A549 (cell line): ENCODE results near the gene MAMLD1. TPM values are rescaled to one million over a fixed set of nuclear protein-coding genes. Genes with fewer than 3 reads are reported as not detected.

Experiments used
- ATAC-seq, 2 experiments: fragments of 200-7000 bp in 1 of 2; fragments of >200 bp in 1 of 2; cut with Nextera tagmentation in 1 of 2; cut with Tn5 transposase in 1 of 2; 3 replicates each; pipeline versions ENCODE4 v1.8.0 to v1.9.1; 2018 to 2020; ENCODE audit warnings: mild to moderate bottlenecking in 1 of 2, moderate library complexity in 1 of 2
- CTCF ChIA-PET: fragments of 300-600 bp; sonication (Branson Sonifier 250); formaldehyde crosslinking; extraction: SDS; loops from one replicate; lab custom pipeline; 2021; ENCODE audit warnings: antibody characterized with exemption, inconsistent platforms; lab: Yijun Ruan, JAX
- POLR2A ChIA-PET: fragments of 350-600 bp; formaldehyde crosslinking; extraction: SDS; loops from one replicate; lab custom pipeline; 2021; ENCODE audit warnings: antibody characterized with exemption, inconsistent platforms; lab: Yijun Ruan, JAX
- DNase-seq, 2 experiments: peaks; one replicate each; pipeline versions ENCODE4 v3.0.0 to v3.0.0-alpha.2; 2011 to 2016; ENCODE audit warnings: low read depth in 1 of 2, low spot score in 1 of 2
- FAIRE-seq: peaks from 2 replicates; lab custom pipeline; 2011; peaks lifted over from hg19 to GRCh38; lab: Jason Lieb, UNC
- H3K27ac ChIP-seq, 2 experiments: fragments of >200 bp; sonication (Bioruptor Twin); formaldehyde crosslinking; 3 replicates each; pipeline ENCODE4 v1.5.1; 2016 to 2017
- H3K4me1 ChIP-seq: fragments of >200 bp; sonication (Bioruptor Twin); formaldehyde crosslinking; 3 replicates; pipeline ENCODE4 v1.6.1; 2016
- H3K4me2 ChIP-seq: fragments of >200 bp; sonication (Bioruptor Twin); formaldehyde crosslinking; 3 replicates; pipeline ENCODE4 v1.6.1; 2016
- H3K4me3 ChIP-seq: fragments of >200 bp; sonication (Bioruptor Twin); formaldehyde crosslinking; 3 replicates; pipeline ENCODE4 v1.5.1; 2016
- H3K9me3 ChIP-seq: fragments of >200 bp; sonication (Bioruptor Twin); formaldehyde crosslinking; 3 replicates; pipeline ENCODE4 v1.6.1; 2016
- ATOH8 ChIP-seq: fragments of 250-450 bp; sonication (Bioruptor Pico); IDR thresholded peaks from 2 replicates; pipeline ENCODE4 v1.5.0; 2020; ENCODE audit warnings: low read depth, mild to moderate bottlenecking, moderate library complexity
- CEBPB ChIP-seq, 2 experiments: fragments of >200 bp in 1 of 2; sonication (Bioruptor Twin) in 1 of 2; formaldehyde crosslinking in 1 of 2; IDR thresholded peaks; 2 replicates each; pipeline ENCODE4 v1.6.1; 2012 to 2016
- GATA3 ChIP-seq: IDR thresholded peaks from 2 replicates; pipeline ENCODE4 v1.6.1; 2012; ENCODE audit warnings: borderline replicate concordance
- HDAC2 ChIP-seq: fragments of 200-600 bp; sonication (generic); IDR thresholded peaks from 2 replicates; pipeline ENCODE4 v1.6.1; 2016
- HMGXB4 ChIP-seq: fragments of 250-450 bp; sonication (Bioruptor Pico); IDR thresholded peaks from 2 replicates; pipeline ENCODE4 v1.5.0; 2021; ENCODE audit warnings: mild to moderate bottlenecking, moderate library complexity, borderline replicate concordance
- HOXB13 ChIP-seq: fragments of 250-450 bp; sonication (Bioruptor Pico); IDR thresholded peaks from 2 replicates; pipeline ENCODE4 v1.5.0; 2020; ENCODE audit warnings: low read depth, mild to moderate bottlenecking, moderate library complexity
- MAZ ChIP-seq: fragments of 150-350 bp; IDR thresholded peaks from 2 replicates; pipeline ENCODE4 v1.6.1; 2014; ENCODE audit warnings: antibody characterized with exemption, low read depth, low read length, borderline replicate concordance
- NR3C1 ChIP-seq: fragments of >200 bp; sonication (Bioruptor Twin); formaldehyde crosslinking; IDR thresholded peaks from 3 replicates; pipeline ENCODE4 v1.6.1; 2017
- RAD21 ChIP-seq, 2 experiments: fragments of >200 bp in 1 of 2; sonication (Bioruptor Twin) in 1 of 2; formaldehyde crosslinking in 1 of 2; IDR thresholded peaks in 1 of 2; conservative IDR thresholded peaks in 1 of 2; 2 replicates in 1 of 2; 3 replicates in 1 of 2; pipeline ENCODE4 v1.6.1; 2012 to 2018; ENCODE audit warnings: inconsistent platforms in 1 of 2
- RCOR1 ChIP-seq: fragments of 150-350 bp; IDR thresholded peaks from 2 replicates; pipeline ENCODE4 v1.6.1; 2014; ENCODE audit warnings: antibody characterized with exemption, low read length, low read depth
- REST ChIP-seq: fragments of 200-600 bp; sonication (generic); IDR thresholded peaks from 2 replicates; pipeline ENCODE4 v1.6.1; 2016; ENCODE audit warnings: antibody characterized with exemption, mild to moderate bottlenecking, moderate library complexity
- SMC3 ChIP-seq: fragments of >200 bp; sonication (Bioruptor Twin); formaldehyde crosslinking; IDR thresholded peaks from 3 replicates; pipeline ENCODE4 v1.6.1; 2018; ENCODE audit warnings: inconsistent platforms
- ZFP36 ChIP-seq: fragments of 450-650 bp; IDR thresholded peaks from 2 replicates; pipeline ENCODE4 v1.6.1; 2014; ENCODE audit warnings: borderline replicate concordance; ENCODE audit not compliant: partially characterized antibody
- WGBS: methylation state at CpG from one replicate; pipeline ENCODE4 v1.1.6; 2017; ENCODE audit errors: missing lambda C conversion rate; 5-methylcytosine and 5-hydroxymethylcytosine counted together
- polyA plus RNA-seq, 4 experiments: library from polyadenylated mRNA; depleted of rRNA in 3 of 4; stranded (reverse); fragments of >200 nt; fragmentation: RNase III in 1 of 4; extraction: RNeasy Plus Mini Kit Qiagen cat#74134 plus additional on column Dnase treatment in 1 of 4; gene quantifications; 2 replicates in 3 of 4; 3 replicates in 1 of 4; pipeline ENCODE4 v1.2.3, GENCODE V29; 2011 to 2017
- TF ChIP-seq, protein P1 (sequence below): IDR thresholded peaks from 2 replicates; pipeline ENCODE4 v1.6.1; 2012; ENCODE audit warnings: low read depth, borderline replicate concordance

MAMLD1 gene
- polyA plus RNA-seq, 2 of the 4 experiments (the other 2 are of a cell fraction), result 1.2 to 2.3 TPM

GRCh38 chrX:150508018-150508417 lies 144.9 kb downstream of the MAMLD1 start:
- Histone ChIP-seq H3K4me3 (no peak overlapping the region), H3K9me3 (no peaks in the 10 kb centered on the region), H3K27ac (no peak overlapping the region), H3K4me2 (no peak overlapping the region), H3K4me1 (no peaks in the 10 kb centered on the region)
- CTCF ChIA-PET, result no interaction called here
- no peak for FAIRE-seq
- TF ChIP-seq, protein P1, sequence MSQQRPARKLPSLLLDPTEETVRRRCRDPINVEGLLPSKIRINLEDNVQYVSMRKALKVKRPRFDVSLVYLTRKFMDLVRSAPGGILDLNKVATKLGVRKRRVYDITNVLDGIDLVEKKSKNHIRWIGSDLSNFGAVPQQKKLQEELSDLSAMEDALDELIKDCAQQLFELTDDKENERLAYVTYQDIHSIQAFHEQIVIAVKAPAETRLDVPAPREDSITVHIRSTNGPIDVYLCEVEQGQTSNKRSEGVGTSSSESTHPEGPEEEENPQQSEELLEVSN, result no peak
- TF ChIP-seq ATOH8 (CRISPR knock-in tag), result no peak
- POLR2A ChIA-PET, result no interaction called here
- WGBS, result 79% methylated on average over 4 of the region's 5 CpGs
- no peak for DNase-seq
- no peak for ATAC-seq

GRCh38 chrX:150508451-150509367 lies 145.6 kb downstream of the MAMLD1 start:
- Histone ChIP-seq H3K9me3 (no peaks in the 10 kb centered on the region), H3K4me1 (no peaks in the 10 kb centered on the region), H3K4me3 (no peak overlapping the region), H3K27ac (no peak overlapping the region), H3K4me2 (no peak overlapping the region)
- TF ChIP-seq SMC3, result no peak
- TF ChIP-seq GATA3, result no peak
- no peak for TF ChIP-seq REST
- no peak for TF ChIP-seq NR3C1
- no peak for TF ChIP-seq HDAC2
- TF ChIP-seq RAD21 (conservative IDR thresholded peaks at IDR 0.05 in 1 of 2, IDR thresholded peaks at IDR 0.05 in 1 of 2), result no peak
- TF ChIP-seq RCOR1, result no peak
- no peak for TF ChIP-seq HMGXB4 (CRISPR knock-in tag)
- no peak for TF ChIP-seq CEBPB (IDR thresholded peaks at IDR 0.05)
- FAIRE-seq (no peak), ATAC-seq (no peak), DNase-seq (no peak)
- CTCF ChIA-PET, result no interaction called here
- POLR2A ChIA-PET, result no interaction called here
- 94% methylated on average over 7 of the region's 16 CpGs for WGBS

DNA sequence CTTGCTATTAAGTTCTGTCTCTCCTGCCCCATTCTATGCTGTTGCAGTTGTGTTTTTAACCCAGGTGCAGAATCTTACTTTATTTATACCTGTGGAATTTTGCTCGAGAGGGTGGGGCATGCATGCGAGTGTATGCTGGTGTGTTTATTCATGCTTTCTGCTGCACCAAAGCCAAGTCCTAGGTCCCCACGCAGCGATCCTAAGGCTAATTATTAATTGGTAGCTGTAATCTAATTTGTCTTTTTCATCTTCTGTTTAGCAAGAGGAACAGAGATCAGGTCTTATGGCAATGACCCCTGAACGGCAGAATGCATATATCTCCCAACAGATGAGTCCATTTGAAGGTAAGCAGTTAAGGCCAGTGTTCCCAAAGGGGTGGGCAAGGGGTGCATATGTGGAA lies 146.6 kb downstream of the MAMLD1 start:
- no peaks in the 10 kb centered on the region for H3K9me3 ChIP-seq
- H3K4me3 ChIP-seq, result no peak overlapping the region
- 74% methylated on average over 5 of the region's 5 CpGs for WGBS
- FAIRE-seq (no peak), ATAC-seq (no peak), DNase-seq (no peak)
- H3K4me1 ChIP-seq, result no peaks in the 10 kb centered on the region
- no peak overlapping the region for H3K4me2 ChIP-seq
- POLR2A ChIA-PET, result no interaction called here
- CTCF ChIA-PET, result no interaction called here
- TF ChIP-seq ZFP36 (no peak), HOXB13 (CRISPR knock-in tag) (no peak), MAZ (no peak)
- H3K27ac ChIP-seq, result no peak overlapping the region
